GM18520 (cell line): Measurements from ENCODE around the gene TJP3.

Experiments
- ATAC-seq: cut with Tn5 transposase; IDR thresholded peaks from one replicate; pipeline ENCODE4 v1.9.1; 2021; ENCODE audit not compliant: unreplicated experiment

TJP3 gene

GRCh38 chr19:3710265-3710812 is 2.2 kb downstream of the TJP3 start:
- ATAC-seq: no peak

GRCh38 chr19:3712663-3713611 is 4.8 kb downstream of the TJP3 start:
- no peak for ATAC-seq

- ATAC-seq: no peak
Measured at GRCh38 chr19:3716147-3716668, 8.0 kb downstream of the TJP3 start.

GRCh38 chr19:3719868-3720267 is 11.7 kb downstream of the TJP3 start:
- ATAC-seq: no peak

GRCh38 chr19:3720349-3720917 is 12.2 kb downstream of the TJP3 start:
- ATAC-seq: no peak

DNA sequence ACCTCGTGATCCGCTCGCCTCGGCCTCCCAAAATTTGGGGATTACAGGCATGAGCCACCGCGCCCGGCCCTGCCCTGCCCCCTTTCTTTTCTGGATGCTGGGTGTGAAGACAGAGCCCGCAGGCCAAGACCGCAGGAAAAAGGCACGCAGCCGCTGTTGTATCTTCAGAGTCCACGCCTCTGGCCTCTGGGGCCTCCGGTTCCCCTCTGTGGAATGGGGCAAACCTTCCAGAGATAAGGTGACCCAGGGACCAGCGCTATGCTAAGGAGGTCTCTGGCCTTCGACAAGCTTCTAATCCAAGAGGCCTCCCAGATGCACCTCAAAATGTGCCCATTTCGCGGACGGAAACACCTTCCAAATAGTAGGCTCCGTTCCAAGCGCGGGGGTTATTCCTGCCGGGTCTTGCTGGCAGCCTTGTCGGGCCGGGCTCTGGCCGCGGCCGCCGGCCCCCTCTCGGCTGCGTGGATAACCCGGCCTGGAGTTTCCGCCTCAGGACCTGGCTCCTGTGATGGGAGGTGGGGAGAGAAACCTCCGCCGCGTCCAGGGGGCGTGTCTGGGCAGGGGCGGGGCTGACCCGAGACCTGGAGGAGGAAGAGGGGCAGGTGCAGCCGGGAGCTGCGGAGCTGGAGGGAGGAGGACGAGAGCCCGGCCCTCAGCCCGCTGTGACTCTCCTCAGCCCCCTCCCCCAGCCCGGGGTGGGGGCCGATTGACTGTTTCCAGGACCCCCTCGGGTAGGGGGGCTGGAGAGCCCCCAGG is 13.1 kb downstream of the TJP3 start:
- no peak for ATAC-seq

GRCh38 chr19:3721887-3722442 is 13.8 kb downstream of the TJP3 start:
- ATAC-seq: no peak

- ATAC-seq: no peak
Measured at GRCh38 chr19:3722443-3723109, 14.4 kb downstream of the TJP3 start.

DNA sequence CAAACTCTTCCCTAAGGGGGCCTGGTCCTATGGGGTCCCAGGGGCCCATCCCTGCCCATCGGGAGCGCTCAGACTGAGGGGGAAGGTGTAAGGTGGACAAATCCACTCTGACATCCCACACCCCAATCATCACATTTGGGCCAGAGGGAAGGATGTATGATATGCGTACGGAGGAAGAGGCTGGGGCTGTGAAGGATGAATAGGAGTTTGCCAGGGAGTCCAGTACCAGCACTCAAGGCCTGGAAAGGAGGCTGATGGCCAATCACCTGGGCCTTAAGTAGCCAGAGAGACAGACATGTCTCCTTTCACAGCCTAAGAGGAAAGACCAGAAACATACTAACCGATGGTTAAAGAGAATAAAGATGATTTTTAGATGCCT is 14.9 kb downstream of the TJP3 start:
- no peak for ATAC-seq

GRCh38 chr19:3723883-3724282 is 15.7 kb downstream of the TJP3 start:
- no peak for ATAC-seq

DNA sequence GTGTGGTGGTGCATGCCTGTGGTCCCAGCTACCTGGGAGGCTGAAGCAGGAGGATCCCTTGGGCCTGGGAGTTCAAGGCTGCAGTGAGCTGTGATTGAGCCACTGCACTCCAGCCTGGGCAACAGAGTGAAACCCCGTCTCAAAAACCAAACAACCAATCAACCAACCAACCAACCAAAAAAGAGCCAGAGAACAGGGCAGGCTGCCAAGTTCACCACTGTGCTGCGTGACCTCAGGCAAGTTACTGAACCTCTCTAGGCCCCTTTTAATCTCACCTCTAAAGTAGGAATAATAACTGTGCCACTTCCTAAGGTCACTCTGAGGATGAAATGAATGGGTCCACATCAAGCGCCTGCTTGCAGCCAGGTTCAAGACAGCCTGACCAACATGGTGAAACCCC is 16.9 kb downstream of the TJP3 start:
- ATAC-seq: no peak

DNA sequence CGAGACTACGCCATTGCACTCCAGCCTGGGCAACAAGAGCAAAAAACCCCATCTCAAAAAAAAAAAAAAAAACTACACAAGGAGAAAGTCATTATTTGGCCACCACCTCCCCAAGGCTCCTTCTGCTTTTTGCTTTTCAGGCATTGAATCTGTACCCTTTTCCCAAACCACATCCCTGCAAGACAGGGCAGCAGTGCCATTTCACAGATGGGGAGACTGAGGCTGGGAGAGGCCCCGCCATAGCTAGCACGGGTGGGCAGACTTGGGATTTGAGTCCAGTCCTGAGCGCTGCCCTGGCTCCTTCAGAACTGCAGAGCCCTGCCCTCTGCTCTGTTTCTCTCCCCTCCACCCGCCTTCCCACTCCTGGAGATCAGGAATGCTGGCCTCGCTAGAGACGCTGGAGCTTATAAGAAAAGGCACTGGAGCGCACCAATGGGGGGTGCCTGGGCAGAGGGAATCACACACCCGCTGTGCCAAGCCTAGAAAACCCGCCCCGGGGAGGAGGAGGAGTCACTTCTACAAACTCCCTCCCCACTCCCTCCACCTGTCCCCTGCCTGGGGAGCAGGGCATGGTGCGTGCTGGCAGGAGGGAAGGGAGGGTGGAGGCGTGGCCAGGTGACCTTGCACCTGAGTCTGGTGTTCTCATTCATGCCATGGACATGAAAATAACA is 17.6 kb downstream of the TJP3 start:
- ATAC-seq: no peak

DNA sequence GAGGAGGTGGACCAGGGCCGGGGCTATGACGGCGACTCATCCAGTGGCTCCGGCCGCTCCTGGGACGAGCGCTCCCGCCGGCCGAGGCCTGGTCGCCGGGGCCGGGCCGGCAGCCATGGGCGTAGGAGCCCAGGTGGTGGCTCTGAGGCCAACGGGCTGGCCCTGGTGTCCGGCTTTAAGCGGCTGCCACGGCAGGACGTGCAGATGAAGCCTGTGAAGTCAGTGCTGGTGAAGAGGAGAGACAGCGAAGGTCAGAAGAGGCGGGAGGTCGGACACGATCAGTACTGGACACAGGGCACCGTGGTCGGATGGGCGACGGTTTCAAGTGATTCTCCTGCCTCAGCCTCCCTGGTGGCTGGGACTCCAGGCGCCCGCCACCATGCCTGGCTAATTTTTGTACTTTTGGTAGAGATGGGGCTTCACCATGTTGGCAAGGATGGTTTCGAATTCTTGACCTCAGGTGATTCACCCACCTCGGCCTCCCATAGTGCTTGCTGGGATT is 22.3 kb downstream of the TJP3 start:
- no peak for ATAC-seq

GRCh38 chr19:3732108-3732507 is 23.9 kb downstream of the TJP3 start:
- no peak for ATAC-seq

GRCh38 chr19:3733549-3734309 is 25.5 kb downstream of the TJP3 start:
- no peak for ATAC-seq

DNA sequence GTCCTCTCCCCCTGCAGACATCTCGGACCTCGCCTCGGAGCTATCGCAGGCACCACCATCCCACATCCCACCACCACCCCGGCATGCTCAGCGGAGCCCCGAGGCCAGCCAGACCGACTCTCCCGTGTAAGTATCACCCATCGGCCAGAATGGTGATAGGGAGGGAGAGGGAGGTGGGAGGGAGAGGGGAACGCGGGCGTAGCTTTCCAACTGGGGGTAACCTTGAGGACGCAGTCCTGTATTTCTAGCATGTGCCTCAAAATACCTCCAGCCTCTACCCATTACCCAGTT is 26.1 kb downstream of the TJP3 start:
- no peak for ATAC-seq

DNA sequence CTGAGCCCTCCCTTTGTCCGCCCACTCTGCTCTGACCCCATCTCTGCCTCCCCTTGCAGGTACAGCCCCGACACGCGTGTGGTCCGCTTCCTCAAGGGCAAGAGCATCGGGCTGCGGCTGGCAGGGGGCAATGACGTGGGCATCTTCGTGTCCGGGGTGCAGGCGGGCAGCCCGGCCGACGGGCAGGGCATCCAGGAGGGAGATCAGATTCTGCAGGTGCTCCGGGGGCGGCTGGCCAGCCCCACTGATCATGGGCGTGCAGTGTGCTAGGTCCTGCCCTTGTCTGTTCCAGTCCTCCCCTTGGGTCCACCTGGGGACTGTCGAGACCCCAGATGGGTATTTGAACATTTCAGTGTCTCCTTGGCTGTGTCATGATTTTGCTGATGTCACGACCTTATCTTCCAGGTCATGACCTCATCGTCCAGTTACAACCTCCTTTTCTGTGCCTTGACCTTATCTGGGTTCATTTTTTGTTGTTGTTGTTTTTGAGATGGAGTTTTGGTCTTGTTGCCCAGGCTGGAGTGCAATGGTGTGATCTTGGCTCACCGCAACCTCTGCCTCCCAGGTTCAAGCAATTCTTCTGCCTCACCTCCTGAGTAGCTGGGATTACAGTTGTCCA is 28.0 kb downstream of the TJP3 start:
- ATAC-seq: no peak

GRCh38 chr19:3737487-3738205 is 29.5 kb downstream of the TJP3 start:
- ATAC-seq: no peak
